ENCODE measurements around the gene HOXB8.

DNA sequence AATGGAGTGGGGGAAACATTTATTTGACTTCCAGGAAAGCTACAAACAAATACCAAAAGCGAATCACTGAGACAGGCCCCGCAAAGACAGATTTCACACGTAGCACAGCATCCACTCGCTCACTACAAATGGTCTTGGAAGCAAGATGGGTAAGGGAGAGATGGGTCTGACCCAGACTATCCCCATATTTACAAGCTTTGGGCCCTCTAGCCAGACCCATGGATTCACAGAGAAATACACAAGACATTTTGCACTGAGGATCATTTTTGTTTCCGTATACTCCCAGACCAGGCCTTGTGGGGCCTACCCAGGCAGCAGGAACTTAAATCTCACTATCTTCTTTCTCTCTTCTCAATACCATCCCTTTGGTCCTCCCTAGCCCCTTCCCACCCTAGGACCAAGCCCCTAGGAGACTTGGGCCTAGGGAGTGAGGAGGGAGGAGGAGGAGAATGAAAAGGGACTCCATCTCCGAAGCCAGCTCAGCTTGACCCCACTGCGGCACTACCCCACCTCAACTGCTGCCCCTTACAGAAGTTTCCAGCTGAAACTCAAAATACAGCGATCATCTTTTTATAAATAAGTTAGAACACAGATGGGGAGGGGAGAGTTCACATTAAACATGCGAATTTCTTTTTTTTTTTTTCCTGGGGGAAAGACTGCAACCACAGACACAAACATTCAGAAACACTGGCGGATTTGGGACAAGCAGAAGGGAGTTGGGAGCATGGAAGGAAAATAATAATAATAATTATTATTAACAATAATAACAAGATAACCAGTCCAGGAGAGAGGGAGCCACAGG lies 23.6 kb downstream of the HOXB8 start:
- TF ChIP-seq, protein P1, sequence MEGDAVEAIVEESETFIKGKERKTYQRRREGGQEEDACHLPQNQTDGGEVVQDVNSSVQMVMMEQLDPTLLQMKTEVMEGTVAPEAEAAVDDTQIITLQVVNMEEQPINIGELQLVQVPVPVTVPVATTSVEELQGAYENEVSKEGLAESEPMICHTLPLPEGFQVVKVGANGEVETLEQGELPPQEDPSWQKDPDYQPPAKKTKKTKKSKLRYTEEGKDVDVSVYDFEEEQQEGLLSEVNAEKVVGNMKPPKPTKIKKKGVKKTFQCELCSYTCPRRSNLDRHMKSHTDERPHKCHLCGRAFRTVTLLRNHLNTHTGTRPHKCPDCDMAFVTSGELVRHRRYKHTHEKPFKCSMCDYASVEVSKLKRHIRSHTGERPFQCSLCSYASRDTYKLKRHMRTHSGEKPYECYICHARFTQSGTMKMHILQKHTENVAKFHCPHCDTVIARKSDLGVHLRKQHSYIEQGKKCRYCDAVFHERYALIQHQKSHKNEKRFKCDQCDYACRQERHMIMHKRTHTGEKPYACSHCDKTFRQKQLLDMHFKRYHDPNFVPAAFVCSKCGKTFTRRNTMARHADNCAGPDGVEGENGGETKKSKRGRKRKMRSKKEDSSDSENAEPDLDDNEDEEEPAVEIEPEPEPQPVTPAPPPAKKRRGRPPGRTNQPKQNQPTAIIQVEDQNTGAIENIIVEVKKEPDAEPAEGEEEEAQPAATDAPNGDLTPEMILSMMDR (IDR thresholded peaks at IDR 0.05): no peak
- TF ChIP-seq EZH2 (IDR thresholded peaks at IDR 0.05): peak; percentile 16
